Stimulated activated CD4-positive, alpha-beta T cell treated with anti-CD3 and anti-CD28 coated beads, Interleukin-1b, Interleukin-23, amount 100 ng/mL, for 4 hours (primary cell): ENCODE measurements around the gene D2HGDH.
A peak's percentile ranks its signal among the peaks of the same experiment; 100 is the strongest.
"Not testable (repeated sequence)": the region's sequence is repeated elsewhere in the genome, so short reads cannot be mapped to it uniquely, and the experiment has no call there.

Source experiments
- DNase-seq, 2 donors: peaks; one replicate each; pipeline ENCODE4 v3.0.0-alpha.2; 2020; ENCODE audit warnings: low read depth in 2 of 2

The D2HGDH gene

DNA sequence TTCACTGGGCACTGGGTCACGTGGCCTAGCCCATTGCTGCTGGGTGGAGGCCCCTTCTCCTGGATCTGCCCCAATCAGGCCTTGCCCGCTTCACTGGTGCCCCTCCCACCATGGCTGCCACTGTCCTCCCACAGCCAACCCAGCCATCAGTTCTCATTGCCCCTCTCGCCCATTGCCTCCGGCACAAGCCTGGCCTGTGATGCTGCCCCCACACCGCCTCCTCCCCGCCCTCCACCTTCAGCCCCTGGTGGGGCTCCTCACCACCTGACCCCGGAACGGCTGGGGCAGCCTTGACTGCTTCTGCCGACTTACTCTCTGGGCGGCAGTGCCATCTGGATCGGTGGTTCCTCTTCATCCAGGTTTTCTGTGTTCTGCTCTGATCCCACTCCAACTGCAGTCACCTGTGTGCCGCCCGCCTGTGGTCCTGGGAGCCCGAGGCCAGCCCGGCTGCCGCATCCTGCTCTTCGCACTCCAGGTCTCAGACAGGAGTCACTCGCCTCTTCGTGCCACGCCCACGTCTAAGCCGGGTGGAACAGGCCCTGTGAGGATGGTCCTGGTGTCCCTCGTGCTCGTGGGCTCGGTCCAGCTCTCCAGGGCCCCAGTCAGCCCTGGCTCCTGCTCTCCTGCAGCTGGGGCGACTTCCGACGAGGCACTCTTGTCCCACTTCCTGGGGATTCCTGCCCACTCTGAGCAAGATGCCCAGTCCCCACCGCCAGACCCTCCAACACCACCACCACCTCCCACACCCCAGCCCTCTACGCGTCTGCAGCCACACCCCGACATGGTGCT is 14.2 kb downstream of the D2HGDH start:
- no peak for DNase-seq

DNA sequence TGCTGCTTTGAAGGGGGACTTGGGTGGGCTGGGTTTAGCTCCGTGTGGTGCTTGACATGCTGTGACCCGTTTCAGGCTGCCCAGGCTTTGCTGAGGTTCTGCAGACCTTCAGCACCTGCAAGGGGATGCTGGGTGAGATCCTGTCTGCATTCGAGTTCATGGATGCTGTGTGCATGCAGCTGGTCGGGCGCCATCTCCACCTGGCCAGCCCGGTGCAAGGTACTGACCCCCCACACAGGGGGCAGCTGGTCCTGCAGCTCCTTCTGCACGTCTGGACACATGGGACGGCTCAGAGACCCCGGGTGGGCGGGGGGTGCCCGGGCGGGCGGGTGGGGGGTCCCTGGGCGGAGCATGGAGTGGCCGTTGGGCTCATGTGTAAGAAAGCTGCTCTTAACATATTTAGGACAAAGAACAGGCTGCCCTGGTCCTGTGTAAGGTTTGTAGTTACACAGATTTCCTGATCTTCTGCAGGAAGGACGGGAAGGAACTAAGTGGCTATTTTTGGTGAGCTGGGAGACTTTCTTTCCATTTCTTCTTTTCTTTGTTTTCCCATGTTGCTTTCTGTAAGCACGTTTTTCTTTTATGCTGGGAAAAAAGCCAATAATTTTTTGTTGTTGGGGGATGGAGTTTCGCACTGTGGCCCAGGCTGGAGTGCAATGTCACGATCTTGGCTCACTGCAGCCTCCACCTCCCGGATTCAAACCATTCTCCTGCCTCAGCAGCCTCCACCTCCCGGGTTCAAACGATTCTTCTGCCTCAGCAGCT is 15.8 kb downstream of the D2HGDH start:
- no peak for DNase-seq

DNA sequence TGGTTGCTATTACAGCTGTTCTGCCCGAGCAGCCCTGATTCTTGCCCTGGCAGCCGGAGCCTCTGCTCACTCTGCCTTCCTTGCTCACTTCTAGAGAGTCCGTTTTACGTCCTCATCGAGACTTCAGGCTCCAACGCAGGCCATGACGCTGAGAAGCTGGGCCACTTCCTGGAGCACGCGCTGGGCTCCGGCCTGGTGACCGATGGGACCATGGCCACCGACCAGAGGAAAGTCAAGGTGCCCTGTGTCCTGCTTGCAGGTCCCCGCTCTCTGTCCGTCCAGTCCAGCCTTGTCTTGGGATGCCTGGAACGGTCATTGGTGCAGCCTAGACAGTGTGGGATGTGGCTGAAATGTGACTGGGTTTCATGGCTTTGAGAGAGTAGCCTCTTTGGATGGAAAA is 16.7 kb downstream of the D2HGDH start:
- DNase-seq, result no peak

GRCh38 chr2:241751776-241752175 is 17.3 kb downstream of the D2HGDH start:
- no peak for DNase-seq

DNA sequence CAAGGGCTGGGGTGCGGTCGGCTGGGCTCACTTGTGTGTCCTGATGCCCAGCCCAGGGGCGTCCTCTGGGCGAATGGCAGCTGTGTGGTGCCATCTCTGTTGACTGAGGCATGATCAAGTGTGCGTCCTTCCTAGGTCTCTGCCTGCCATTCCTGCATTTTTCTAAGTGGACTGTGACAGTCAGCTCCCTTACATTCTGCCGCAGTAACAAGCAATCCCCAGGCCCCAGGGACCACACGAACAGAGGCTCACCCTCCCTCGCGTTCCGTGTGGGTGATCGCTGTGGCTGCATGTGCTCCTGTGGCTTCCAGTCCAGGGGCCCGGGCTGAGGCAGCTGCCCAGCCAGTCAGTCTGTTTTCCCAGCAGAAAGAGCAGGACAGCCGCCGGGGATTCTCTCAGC is 17.8 kb downstream of the D2HGDH start:
- no peak for DNase-seq

DNA sequence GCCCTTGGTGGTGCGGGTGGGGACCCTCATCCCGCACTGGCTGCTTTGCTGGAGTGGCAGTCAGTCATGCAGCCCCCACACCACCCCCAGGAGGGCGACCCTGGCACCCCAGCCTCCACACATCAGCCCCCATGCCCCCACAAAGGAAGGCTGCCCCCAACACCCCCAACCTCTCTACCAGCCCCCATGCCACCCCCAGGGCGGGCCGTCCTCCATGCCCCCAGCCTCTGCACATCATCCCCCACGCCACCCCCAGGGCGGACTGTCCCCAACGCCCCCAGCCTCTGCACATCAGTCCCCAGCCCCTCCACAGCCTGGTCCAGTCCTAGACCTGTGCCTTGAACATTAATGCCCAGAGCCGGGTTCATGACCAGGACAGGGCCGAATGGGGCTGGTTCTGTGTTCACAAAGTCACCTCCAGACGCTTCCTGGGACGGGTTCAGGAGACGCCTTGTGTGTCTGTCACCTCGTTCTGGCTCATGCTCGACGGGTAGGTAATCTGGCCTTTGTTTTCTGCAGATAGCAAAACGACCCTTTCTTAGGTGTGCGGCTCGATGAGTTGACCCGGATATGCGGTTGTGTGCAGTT is 18.4 kb downstream of the D2HGDH start:
- DNase-seq, result no peak

DNA sequence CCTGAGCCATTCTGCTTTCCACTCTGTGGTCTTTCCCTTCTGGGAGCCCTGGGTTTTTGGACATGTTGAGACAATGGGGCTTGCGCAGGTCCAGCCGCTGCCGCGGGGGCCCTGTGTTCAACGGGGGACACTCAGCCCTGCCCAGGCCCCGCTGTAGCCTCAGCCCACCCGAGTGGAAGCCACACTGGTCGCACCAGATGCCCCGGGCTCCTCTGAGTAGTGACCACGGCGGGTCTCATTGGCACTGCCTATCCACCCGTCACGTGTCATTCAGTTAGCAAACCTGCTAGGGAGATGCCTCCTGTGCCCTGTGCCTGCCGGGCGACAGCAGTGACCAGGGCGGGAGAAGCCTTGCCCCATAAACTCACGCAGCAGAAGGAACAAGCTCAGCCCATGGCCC is 19.1 kb downstream of the D2HGDH start:
- DNase-seq, result no peak

DNA sequence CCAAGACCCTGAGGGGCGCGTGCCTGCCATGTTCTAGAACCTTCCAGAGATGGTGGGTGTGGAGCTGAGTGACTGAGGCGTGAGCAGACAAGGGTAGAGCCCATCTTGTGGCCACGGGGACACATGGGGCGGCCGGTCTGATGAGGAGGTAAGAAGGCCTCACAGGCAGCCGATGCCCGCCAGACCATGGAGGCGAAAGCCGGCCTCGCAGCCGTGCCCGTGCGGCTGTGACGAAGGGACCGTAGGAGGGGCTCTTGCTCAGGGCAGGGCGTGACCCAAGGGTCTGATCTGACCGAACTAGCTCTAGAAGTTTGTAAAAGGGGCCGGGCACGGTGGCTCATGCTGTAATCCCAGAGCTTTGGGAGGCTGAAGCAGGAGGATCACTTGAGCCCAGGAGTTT is 19.6 kb downstream of the D2HGDH start:
- DNase-seq, result no peak

DNA sequence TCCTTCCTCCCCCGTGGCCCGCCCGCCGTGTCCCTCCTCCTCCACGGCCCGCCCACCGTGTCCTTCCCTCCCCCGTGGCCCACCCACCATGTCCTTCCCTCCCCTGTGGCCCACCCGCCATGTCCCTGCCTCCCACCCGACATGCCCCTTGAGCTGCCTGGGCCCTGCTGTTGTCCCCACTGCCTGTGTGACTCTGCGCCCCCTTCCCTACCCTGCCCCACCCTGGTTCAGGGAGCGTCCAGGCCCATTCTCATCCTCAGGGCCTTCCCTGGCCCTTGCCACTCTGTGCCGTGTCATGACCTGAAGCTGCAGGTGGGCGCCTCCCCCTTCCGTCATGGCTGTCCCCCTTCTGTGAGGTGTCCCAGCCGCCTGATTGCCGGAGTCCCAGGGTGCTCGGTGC is 20.7 kb downstream of the D2HGDH start:
- DNase-seq, result no peak

GRCh38 chr2:241755777-241756176 is 21.3 kb downstream of the D2HGDH start:
- DNase-seq, result no peak

GRCh38 chr2:241759067-241759807 is 24.8 kb downstream of the D2HGDH start:
- DNase-seq, result no peak

DNA sequence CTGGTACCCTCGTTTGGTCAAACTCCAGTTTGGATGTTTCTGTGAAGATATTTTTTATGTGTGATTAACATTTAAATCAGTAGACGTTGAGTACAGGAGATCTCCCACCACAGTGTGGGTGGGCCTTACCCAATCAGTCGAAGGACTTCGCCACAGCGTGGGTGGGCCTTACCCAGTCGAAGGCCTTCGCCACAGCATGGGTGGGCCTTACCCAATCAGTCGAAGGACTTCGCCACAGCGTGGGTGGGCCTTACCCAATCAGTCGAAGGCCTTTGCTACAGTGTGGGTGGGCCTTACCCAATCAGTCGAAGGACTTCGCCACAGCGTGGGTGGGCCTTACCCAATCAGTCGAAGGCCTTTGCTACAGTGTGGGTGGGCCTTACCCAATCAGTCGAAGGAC is 25.5 kb downstream of the D2HGDH start:
- not testable (repeated sequence) for DNase-seq

DNA sequence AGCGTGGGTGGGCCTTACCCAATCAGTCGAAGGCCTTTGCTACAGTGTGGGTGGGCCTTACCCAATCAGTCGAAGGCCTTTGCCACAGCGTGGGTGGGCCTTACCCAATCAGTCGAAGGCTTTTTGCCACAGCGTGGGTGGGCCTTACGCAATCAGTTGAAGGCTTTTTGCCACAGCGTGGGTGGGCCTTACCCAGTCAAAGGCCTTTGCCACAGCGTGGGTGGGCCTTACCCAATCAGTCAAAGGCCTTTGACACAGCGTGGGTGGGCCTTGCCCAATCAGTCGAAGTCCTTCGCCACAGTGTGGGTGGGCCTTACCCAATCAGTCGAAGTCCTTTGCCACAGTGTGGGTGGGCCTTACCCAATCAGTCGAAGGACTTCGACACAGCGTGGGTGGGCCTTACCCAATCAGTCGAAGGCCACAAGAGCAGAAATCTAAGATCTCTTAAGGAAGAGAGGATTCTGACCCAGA is 25.9 kb downstream of the D2HGDH start:
- no peak for DNase-seq

- no peak for DNase-seq
Measured at GRCh38 chr2:241762321-241762932, 28.0 kb downstream of the D2HGDH start.

DNA sequence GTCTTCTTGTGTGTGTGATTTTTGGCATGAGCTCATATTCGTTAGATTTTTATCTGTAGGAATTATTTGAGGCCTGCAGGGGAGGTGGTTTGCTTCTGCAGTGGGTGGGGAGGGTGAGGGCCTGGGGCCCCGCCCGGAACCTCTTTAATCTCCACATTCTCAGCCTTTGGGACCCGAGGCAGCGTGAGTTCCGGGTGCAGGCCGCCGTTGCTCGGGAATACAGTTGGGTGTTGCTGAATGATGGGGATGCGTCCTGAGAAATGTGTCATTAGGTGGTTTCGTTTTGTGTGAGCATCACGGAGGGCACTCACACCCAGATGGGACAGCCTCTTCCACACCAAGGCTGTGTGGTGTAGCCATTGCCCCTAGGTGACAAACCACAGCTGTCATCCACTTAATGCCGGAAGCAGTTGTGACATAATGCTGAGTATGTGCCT is 28.5 kb downstream of the D2HGDH start:
- peak in 1 of 2 donors; percentile 25 for DNase-seq

- DNase-seq, result no peak
Measured at GRCh38 chr2:241763551-241764274, 29.3 kb downstream of the D2HGDH start.

DNA sequence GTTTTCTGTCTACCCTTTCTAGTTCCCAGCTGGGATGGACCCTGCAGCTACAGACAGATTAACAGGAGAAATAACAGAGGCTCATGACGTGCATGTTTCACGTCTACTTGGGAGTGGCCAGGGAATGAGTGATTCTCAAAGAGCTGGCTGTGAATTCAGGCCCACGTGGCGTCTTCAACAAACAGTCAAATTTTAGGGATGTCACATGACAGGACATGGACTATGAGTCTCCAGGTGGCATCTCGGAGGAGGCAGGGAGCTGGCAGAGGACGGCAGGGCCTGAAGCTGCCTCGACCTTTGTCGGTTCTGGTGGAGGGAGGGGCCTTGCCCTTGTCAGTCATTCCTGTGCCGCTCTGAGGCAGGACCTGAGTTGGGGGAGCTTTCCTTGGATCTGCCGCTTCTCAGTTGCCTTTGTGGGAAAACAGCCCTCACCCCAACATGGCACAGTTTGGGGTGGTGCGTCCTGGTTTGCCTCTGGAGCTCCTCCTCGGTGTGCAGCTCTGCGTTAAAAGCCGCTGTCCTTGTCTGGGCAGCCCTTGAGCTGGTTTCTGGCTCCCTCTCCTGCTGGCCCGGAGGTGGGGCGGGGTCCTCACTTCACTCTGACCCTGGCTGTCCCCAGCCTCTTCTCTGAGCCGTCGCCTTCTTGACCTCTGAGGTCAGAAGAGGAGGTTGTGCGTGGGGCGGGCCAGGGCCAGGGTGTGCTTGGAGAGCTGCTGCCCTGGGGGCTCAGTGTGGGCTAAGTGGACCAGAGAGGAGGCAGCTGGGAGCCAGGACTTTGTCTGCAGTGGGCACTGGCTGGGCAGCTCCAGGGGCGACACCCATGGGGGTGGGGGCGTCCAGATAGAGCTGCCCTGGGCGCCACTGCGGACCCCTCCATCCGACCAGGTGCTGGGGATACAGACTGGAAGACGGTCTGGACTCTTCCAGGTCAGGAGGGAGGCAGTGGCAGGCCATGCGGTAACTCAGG is 30.1 kb downstream of the D2HGDH start:
- DNase-seq, result no peak

DNA sequence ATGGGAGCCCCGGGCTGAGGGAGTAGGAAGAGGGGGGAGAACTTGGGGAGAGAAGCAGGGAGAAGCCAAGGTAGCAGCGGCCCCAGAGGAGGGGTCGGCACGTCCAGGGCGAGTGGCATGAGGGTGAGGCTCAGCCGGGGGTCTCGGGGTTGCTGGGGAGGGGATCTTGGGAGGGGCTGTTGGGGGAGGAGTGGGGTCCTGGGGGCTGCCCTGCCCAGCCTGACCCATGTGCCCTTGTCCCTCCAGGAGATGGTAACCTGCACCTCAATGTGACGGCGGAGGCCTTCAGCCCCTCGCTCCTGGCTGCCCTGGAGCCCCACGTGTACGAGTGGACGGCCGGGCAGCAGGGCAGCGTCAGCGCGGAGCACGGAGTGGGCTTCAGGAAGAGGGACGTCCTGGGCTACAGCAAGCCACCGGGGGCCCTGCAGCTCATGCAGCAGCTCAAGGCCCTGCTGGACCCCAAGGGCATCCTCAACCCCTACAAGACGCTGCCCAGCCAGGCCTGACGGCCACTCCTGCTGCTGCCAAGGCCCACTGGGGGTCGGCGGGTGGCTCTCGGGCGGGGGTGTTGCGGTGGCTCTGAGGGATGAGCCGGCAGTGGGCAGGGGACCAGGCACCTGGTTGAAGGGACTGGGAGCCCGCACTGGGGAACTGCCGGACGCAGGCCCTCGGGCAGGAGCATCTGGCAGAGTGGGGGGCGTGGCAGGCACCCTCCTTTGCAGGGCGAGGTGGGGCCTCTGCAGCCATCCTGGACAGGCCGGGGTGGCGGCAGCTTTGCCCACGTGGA is 33.2 kb downstream of the D2HGDH start:
- DNase-seq, result no peak

DNA sequence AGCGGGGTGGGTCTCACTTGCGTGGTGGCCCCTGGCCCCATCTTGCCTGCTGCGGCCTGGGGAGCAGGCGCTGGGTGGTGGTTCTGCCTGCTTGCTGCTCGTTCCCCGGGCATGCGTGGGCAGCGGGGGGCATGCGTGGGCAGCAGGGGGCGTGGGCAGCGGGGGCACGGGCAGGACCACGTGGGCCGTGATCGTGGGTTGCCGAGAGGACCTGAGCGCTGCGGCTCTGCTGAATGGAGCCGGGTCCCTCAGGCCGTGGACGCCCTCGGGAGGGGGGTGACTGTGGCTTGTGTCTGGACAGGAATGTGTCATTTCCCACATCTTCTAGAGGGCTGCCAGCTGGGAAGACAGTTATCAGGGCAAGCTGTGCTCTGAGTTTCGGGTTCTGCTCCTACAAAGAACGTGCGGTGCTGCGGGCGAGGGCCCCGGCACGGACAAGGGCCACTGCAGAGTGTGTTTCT is 33.9 kb downstream of the D2HGDH start:
- no peak for DNase-seq
